Measurements from ENCODE around the gene URAD. TPM values are rescaled to one million over a fixed set of nuclear protein-coding genes. Genes with fewer than 3 reads are reported as not detected.

Gene URAD
- total RNA-seq, 1 experiment from 2014 or later, result not detected

GRCh38 chr13:27956576-27957300 lies 31.8 kb downstream of the URAD start:
- no peak for DNase-seq (ENCODE audit: low spot score)

- no peak for DNase-seq (ENCODE audit: low spot score)
Measured at GRCh38 chr13:27955014-27955591, 33.4 kb downstream of the URAD start.

GRCh38 chr13:27954406-27954851 lies 34.1 kb downstream of the URAD start:
- DNase-seq (ENCODE audit: low spot score), result no peak

GRCh38 chr13:27953676-27954405 lies 34.7 kb downstream of the URAD start:
- peak; percentile 5 for DNase-seq (ENCODE audit: low spot score)

- DNase-seq (ENCODE audit: low spot score), result no peak
Measured at GRCh38 chr13:27952876-27953675, 35.4 kb downstream of the URAD start.

- DNase-seq (ENCODE audit: low spot score), result no peak
Measured at GRCh38 chr13:27942972-27943371, 45.5 kb downstream of the URAD start.

- DNase-seq (ENCODE audit: low spot score), result no peak
Measured at GRCh38 chr13:27933580-27934328, 54.7 kb downstream of the URAD start.

- no peak for DNase-seq (ENCODE audit: low spot score)
Measured at GRCh38 chr13:27933118-27933517, 55.4 kb downstream of the URAD start.

GRCh38 chr13:27929868-27930267 lies 58.6 kb downstream of the URAD start:
- no peak for DNase-seq (ENCODE audit: low spot score)

- no peak for DNase-seq (ENCODE audit: low spot score)
Measured at GRCh38 chr13:27928805-27929753, 59.4 kb downstream of the URAD start.

GRCh38 chr13:27928353-27928804 lies 60.1 kb downstream of the URAD start:
- DNase-seq (ENCODE audit: low spot score), result no peak

Other genes starting within 250 kb of the URAD start
- gene GSX1, start 196.2 kb downstream of the URAD start, total RNA-seq (2014; rRNA removed; shearing (Covaris generic)), result not detected in 2 replicates
- not detected in 2 replicates for gene PDX1, start 68.7 kb downstream of the URAD start, total RNA-seq (2014; rRNA removed; shearing (Covaris generic))
- gene CDX2, start 19.4 kb downstream of the URAD start, total RNA-seq (2014; rRNA removed; shearing (Covaris generic)), result not detected in 2 replicates
- 0.04 and 0.45 TPM in 2 replicates for gene FLT3, start 111.9 kb upstream of the URAD start, total RNA-seq (2014; rRNA removed; shearing (Covaris generic))
- 5.2 and 7.4 TPM in 2 replicates for gene PAN3, start 149.9 kb upstream of the URAD start, total RNA-seq (2014; rRNA removed; shearing (Covaris generic))